KOPT-K1 (cell line): ENCODE data around the gene SURF4.
A peak's percentile ranks its signal among the peaks of the same experiment; 100 is the strongest.
"Not testable (repeated sequence)": the region's sequence is repeated elsewhere in the genome, so short reads cannot be mapped to it uniquely, and the experiment has no call there.

Experiments used
- H3K27ac ChIP-seq: fragments of 200-600 bp; sonication (generic); 2 replicates; pipeline ENCODE4 v1.5.1; 2016; ENCODE audit warnings: antibody characterized with exemption, mild to moderate bottlenecking, low read depth, low read length; ENCODE audit not compliant: poor library complexity, severe bottlenecking
- H3K36me3 ChIP-seq: fragments of 200-600 bp; sonication (generic); 2 replicates; pipeline ENCODE4 v1.5.1; 2017; ENCODE audit warnings: antibody characterized with exemption, mild to moderate bottlenecking, low read length, moderate library complexity; ENCODE audit not compliant: insufficient read depth
- H3K9me3 ChIP-seq: fragments of 200-600 bp; sonication (generic); 2 replicates; pipeline ENCODE4 v1.5.1; 2017; ENCODE audit warnings: antibody characterized with exemption, low read length, mild to moderate bottlenecking; ENCODE audit not compliant: insufficient read depth, poor library complexity, severe bottlenecking

The SURF4 gene

DNA sequence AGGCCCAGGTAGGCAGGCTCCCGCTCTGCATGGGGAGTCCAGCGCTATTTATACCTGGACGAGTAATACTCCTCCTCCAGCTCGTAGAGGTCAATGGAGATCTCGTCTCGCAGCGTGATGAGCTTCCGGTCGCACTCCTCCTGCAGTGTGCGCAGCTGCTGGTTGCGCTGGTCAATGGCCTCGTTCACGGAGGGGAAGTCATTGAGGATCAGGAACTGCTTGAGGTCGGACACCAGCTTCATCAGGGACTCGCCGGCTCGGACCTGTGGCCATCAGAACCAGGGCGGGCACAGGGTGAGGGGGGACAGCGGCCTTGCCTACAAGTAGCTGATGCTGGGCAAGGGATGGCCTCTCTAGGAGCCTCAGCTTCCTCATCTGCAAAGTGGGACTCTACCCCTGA, 31.8 kb downstream of the SURF4 start:
- Histone ChIP-seq H3K9me3 (no peaks in the 10 kb centered on the region), H3K27ac (no peak overlapping the region), H3K36me3 (peaks cover 82% of the 10 kb centered on the region)

DNA sequence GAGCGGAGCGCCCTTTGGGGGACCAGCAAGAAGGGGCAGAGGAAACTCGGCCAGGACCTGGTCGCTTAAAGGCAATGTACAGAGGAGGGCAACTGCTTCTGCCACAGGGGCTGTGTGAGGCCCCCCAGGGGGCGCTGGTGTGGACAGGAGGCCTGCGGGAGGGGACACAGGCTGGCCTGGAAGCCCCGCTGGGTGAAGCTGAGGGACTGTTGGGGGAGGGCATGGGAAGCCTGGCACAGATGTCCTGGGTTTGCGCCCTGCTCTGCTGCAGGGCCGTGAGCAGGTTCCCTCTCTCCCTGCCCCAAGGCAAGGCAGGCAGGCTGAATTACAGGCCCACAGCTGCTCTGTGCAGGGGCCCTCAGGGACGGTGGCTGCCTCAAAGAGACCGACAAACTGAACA, 33.3 kb downstream of the SURF4 start:
- Histone ChIP-seq H3K36me3 (peaks cover 77% of the 10 kb centered on the region), H3K9me3 (no peaks in the 10 kb centered on the region), H3K27ac (no peak overlapping the region)

DNA sequence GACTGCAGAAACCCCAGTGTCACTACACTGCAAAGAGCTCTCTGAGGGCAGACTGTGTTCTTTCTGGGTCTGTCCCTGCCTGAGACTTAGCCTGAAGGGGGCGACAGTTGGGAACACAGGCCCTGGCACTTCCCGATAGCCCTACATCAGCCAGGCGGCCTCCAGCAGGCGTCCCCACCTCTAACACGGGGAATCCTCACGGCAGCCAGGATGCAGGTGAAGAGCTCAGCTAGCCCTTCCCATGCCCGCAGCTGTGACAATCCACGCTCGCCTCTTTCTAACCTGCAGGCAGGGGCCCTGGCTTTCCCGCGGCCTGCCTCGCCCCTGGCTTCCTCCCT, 33.8 kb downstream of the SURF4 start:
- Histone ChIP-seq H3K9me3 (no peaks in the 10 kb centered on the region), H3K36me3 (peaks cover 77% of the 10 kb centered on the region), H3K27ac (no peak overlapping the region)

GRCh38 chr9:133341369-133342068, 34.3 kb downstream of the SURF4 start:
- H3K36me3 ChIP-seq, result peaks cover 77% of the 10 kb centered on the region
- H3K27ac ChIP-seq, result no peak overlapping the region
- H3K9me3 ChIP-seq, result no peaks in the 10 kb centered on the region

DNA sequence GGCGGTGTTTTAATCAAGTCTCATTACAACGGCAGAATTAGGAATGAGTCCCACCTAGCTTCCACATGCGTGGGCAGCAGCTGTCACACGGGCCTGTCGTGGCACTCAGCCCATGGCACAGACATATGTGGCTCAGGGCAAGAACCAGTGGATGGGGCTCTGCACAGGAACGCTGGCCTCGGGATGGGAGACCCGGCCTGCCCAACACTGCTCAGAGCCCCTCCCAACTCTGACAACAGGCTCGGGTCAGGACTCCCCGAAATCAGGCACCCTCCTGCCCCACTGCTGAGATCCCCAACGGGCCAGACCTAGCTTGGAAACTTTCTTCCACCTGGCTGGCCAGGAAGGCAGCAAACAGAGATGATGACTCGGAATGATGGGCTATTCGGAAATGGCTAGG, 34.9 kb downstream of the SURF4 start:
- Histone ChIP-seq H3K27ac (no peak overlapping the region), H3K9me3 (no peaks in the 10 kb centered on the region), H3K36me3 (peaks cover 74% of the 10 kb centered on the region)

- peaks cover 67% of the 10 kb centered on the region for H3K36me3 ChIP-seq
- H3K9me3 ChIP-seq, result no peaks in the 10 kb centered on the region
- H3K27ac ChIP-seq, result no peak overlapping the region
These were observed 35.6 kb downstream of the SURF4 start for GRCh38 chr9:133340256-133340655.

GRCh38 chr9:133339641-133340040, 36.2 kb downstream of the SURF4 start:
- no peak overlapping the region for H3K27ac ChIP-seq
- H3K9me3 ChIP-seq, result no peaks in the 10 kb centered on the region
- peaks cover 61% of the 10 kb centered on the region for H3K36me3 ChIP-seq

DNA sequence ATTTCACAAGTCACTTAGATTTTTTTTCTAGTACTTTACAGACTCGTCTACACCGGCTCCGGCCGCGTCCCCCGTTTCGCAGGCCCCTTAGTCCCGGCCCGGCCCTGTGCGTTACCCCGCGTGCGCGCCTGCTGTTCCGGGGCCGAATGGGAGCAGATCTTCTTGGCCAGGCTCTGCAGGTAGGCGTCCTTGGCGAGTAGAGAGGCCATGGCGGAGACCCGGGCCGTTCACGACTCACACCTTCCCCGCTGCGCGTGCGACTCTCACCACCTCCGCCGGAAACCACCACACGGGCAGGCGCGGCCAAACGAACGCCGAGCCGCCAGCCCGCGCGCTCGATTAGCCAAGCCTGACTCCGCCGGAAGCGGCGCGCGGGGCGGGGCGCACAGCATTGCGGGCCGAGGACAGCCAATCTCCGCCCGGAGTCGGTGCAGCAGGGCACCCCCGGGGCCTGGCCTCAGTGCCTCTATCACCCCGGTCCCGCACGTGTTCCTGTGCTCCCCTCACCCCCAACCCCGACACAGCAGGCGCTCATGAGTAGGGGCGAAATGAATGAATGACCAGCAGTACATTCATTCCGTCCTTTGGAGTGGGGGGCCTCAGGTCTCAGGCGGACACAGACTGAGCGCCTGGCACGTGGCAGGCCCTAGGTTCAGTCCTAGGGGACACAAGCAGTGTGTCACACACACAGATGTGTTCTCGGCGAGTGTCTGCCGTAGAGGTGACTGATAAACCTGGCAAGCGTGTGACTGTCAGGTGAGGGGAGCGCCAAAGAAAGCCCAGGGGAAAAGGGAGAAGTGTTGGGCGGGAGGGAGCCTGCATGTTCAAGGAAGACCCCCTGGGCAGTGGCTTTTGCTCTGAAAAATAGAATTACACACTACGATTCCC, 39.7 kb downstream of the SURF4 start, which contains the start of gene SURF6:
SURF6 (minus strand) TSS at position 265 of the 888 bp plus-strand sequence; CDS start at position 209, 56 bp downstream.
- Histone ChIP-seq H3K36me3 (peaks cover 62% of the 10 kb centered on the region), H3K27ac (peak within 1 kb of the TSS; percentile 73), H3K9me3 (no peaks in the 10 kb centered on the region)

DNA sequence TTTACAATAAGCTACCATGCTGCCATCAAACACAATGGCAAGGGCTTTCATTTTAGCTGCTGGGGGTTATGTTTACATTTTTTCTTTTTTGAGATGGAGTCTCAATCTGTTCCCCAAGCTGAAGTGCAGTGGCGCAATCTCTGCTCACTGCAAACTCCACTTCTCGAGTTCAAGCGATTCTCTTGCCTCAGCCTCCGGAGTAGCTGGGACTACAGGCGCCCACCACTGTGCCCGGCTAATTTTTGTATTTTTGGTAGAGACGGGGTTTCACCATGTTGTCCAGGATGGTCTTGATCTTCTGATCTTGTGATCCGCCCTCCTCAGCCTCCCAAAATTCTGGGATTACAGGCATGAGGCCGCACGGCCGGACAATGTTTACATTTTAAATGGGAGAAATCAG, 41.0 kb downstream of the SURF4 start:
- not testable (repeated sequence) for H3K9me3 ChIP-seq
- H3K36me3 ChIP-seq, result peaks cover 62% of the 10 kb centered on the region
- peak overlapping the region; percentile 73 for H3K27ac ChIP-seq

- H3K36me3 ChIP-seq, result peaks cover 57% of the 10 kb centered on the region
- no peak overlapping the region for H3K27ac ChIP-seq
These were observed 41.7 kb downstream of the SURF4 start for GRCh38 chr9:133334161-133334560.

DNA sequence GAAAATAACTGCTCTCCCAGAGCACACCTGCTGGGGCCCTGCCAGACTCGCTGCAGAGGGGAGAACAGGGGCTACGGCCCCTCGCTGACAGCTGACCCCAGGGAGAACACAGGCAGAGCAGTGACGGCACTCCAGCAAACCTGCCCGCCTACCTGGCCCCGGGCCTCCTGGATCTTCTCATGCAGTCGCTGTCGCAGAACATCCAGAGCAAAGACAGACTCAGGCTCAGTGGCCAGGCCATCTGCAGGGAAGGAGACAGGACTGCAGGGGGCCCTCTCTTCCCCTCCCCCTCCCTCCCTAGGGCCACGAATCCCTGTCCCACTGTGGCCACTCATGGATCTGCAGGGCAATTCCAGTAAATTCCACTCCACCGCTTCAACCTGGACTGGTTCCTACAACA, 42.3 kb downstream of the SURF4 start:
- no peaks in the 10 kb centered on the region for H3K9me3 ChIP-seq
- H3K27ac ChIP-seq, result no peak overlapping the region
- peaks cover 51% of the 10 kb centered on the region for H3K36me3 ChIP-seq

More at GRCh38 chr9:133334161-133334560, 41.7 kb downstream of the SURF4 start:
- no peaks in the 10 kb centered on the region for H3K9me3 ChIP-seq

GRCh38 chr9:133333011-133333410, 42.8 kb downstream of the SURF4 start:
- Histone ChIP-seq H3K36me3 (peaks cover 50% of the 10 kb centered on the region), H3K9me3 (no peaks in the 10 kb centered on the region), H3K27ac (no peak overlapping the region)

- Histone ChIP-seq H3K27ac (no peak overlapping the region), H3K9me3 (no peaks in the 10 kb centered on the region), H3K36me3 (peaks cover 50% of the 10 kb centered on the region)
These were observed 43.5 kb downstream of the SURF4 start for GRCh38 chr9:133332381-133332730.

DNA sequence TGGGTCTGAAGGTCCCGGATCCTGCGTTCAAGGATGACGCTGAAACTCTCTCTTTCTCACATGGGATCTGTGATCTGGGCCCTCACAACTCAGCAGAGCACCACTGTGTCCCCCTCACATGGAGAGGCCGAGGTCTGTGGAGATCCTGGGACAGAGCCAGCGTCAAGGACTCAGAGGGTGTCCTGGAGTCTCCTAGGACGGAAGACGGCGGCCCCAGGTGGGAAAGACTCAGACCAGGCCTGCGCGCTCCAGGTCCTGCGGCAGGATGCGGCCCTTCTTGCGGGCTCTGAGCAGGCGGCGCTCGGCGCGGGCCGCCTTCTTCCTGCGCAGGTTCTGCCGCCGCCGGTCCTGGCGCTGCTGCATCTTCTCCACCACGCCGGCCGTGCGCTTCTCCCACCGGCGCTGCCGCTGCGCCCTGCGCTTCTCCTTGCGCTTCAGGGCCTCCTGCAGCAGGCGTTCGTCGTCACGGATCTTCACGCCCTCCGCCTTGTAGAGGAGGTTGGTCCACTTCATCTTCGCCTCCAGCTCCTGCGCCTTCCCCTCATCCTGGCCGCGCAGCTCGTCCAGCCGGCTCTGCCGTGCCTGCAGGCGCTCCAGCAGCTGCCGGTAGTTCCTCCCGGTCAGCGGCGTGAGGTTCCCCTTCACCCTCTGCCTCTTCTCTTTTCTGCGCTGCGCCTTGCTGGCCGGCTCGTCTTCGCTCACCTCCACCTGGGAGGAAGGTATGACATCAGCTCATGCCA, 44.0 kb downstream of the SURF4 start:
- no peak overlapping the region for H3K27ac ChIP-seq
- peaks cover 50% of the 10 kb centered on the region for H3K36me3 ChIP-seq
- no peaks in the 10 kb centered on the region for H3K9me3 ChIP-seq

GRCh38 chr9:133331221-133331620, 44.6 kb downstream of the SURF4 start:
- H3K27ac ChIP-seq, result no peak overlapping the region
- no peaks in the 10 kb centered on the region for H3K9me3 ChIP-seq
- peaks cover 50% of the 10 kb centered on the region for H3K36me3 ChIP-seq
